Common myeloid progenitor, CD34-positive (primary cell): ENCODE data around the gene HES6.

Experiments used
- CTCF ChIA-PET: fragments of 350-600 bp; sonication (Branson Sonifier 250); formaldehyde crosslinking; loops from one replicate; lab custom pipeline; 2021; ENCODE audit warnings: antibody characterized with exemption; lab: Charles Lee
- POLR2A ChIA-PET: fragments of 350-600 bp; sonication (Branson Sonifier 250); formaldehyde crosslinking; loops from one replicate; lab custom pipeline; 2021; ENCODE audit warnings: antibody characterized with exemption; lab: Charles Lee
- DNase-seq, 3 donors: peaks; one replicate each; pipeline versions ENCODE4 v3.0.0 to v3.0.0-alpha.2; 2013
- H3K27ac ChIP-seq, 2 experiments: 1 replicate in 1 of 2; 2 replicates in 1 of 2; pipeline ENCODE4 v1.7.0; 2013; ENCODE audit warnings: inconsistent platforms in 2 of 2, low read length in 2 of 2, mild to moderate bottlenecking in 2 of 2, low read depth in 1 of 2, moderate library complexity in 1 of 2; ENCODE audit not compliant: severe bottlenecking in 2 of 2, insufficient read depth in 1 of 2, poor library complexity in 1 of 2
- H3K27me3 ChIP-seq, 5 experiments: replicated peaks in 2 of 5; 1 replicate in 3 of 5; 2 replicates in 2 of 5; pipeline versions ENCODE4 v1.6.1 to v1.7.0; 2013; ENCODE audit warnings: low read length in 4 of 5, mild to moderate bottlenecking in 2 of 5, moderate library complexity in 2 of 5, inconsistent platforms in 1 of 5; ENCODE audit not compliant: insufficient read depth in 5 of 5, control insufficient read depth in 4 of 5
- H3K36me3 ChIP-seq, 4 experiments: 1 replicate in 2 of 4; 2 replicates in 2 of 4; pipeline versions ENCODE4 v1.6.1 to v1.7.0; 2013; ENCODE audit warnings: low read length in 3 of 4, control low read depth in 1 of 4, mild to moderate bottlenecking in 1 of 4; ENCODE audit not compliant: control insufficient read depth in 4 of 4, insufficient read depth in 4 of 4
- H3K4me1 ChIP-seq, 4 experiments: 1 replicate in 3 of 4; 2 replicates in 1 of 4; pipeline versions ENCODE4 v1.6.1 to v1.7.1; 2013; ENCODE audit warnings: low read length in 3 of 4, mild to moderate bottlenecking in 3 of 4, control low read depth in 1 of 4, inconsistent platforms in 1 of 4, moderate library complexity in 1 of 4; ENCODE audit not compliant: control insufficient read depth in 4 of 4, insufficient read depth in 4 of 4; ENCODE audit errors: control extremely low read depth in 1 of 4
- H3K4me3 ChIP-seq, 7 experiments: 1 replicate in 4 of 7; 2 replicates in 3 of 7; pipeline versions ENCODE4 v1.5.1 to v1.7.0; 2013; ENCODE audit warnings: mild to moderate bottlenecking in 7 of 7, low read length in 6 of 7, moderate library complexity in 6 of 7, inconsistent platforms in 2 of 7, low read depth in 2 of 7, control low read depth in 1 of 7; ENCODE audit not compliant: insufficient read depth in 4 of 7, control insufficient read depth in 1 of 7; ENCODE audit errors: extremely low read depth in 1 of 7
- H3K9me3 ChIP-seq, 5 experiments: 1 replicate in 4 of 5; 2 replicates in 1 of 5; pipeline versions ENCODE4 v1.6.1 to v1.7.1; 2013; ENCODE audit warnings: low read length in 4 of 5, mild to moderate bottlenecking in 2 of 5, inconsistent platforms in 1 of 5, low read depth in 1 of 5, moderate library complexity in 1 of 5; ENCODE audit not compliant: control insufficient read depth in 4 of 5, insufficient read depth in 2 of 5; ENCODE audit errors: control extremely low read depth in 1 of 5
- WGBS: methylation state at CpG from one replicate; pipeline ENCODE4 v1.1.5; 2013; ENCODE audit not compliant: insufficient coverage; 5-methylcytosine and 5-hydroxymethylcytosine counted together

HES6 gene

GRCh38 chr2:238190445-238190844 is 49.4 kb downstream of the HES6 start:
- Histone ChIP-seq H3K4me3 (no peak overlapping the region), H3K9me3 (no peaks in the 10 kb centered on the region), H3K27me3 (no peaks in the 10 kb centered on the region), H3K27ac (no peak overlapping the region), H3K36me3 (peaks cover 30 to 77% (median 56%) of the 10 kb centered on the region in 4 experiments), H3K4me1 (no peaks in the 10 kb centered on the region)
- POLR2A ChIA-PET, result no interaction called here
- no CpG with 5 or more reads among the region's 2 CpGs for WGBS
- DNase-seq, result no peak
- CTCF ChIA-PET, result interaction anchor here (0.6 to 1.0 kb wide), 3 partner anchors 19 to 146 kb away, joined by 3 read pairs; no protein-coding TSS in a partner anchor
